ENCODE measurements around the gene DOCK3. TPM values are rescaled to one million over a fixed set of nuclear protein-coding genes. Genes with fewer than 3 reads are reported as not detected.

DOCK3 gene
- polyA plus RNA-seq, 1 donor from 2014 or later, result 15.6 TPM

DNA sequence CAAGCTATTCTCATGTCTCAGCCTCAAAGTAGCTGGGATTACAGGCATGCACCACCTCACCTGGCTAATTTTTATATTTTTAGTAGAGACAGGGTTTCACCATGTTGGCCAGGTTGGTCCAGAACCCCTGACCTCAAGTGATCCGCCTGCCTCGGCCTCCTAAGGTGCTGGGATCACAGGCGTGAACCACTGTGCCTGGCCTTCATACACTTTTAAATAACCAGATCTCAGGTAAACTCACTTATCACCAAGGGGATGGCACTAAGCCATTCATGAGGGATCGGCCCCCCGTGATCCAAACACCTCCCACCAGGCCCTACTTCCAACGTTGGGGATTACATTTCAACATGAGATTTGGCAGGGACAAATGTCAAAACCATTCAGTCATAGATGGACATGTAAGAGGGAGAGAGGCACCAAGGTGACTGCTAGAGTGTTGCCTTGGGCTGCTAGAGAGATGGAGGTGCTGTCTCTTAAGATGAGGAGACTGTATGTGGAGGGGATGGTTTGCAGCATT, 13.3 kb upstream of the DOCK3 start:
- H4K20me1 ChIP-seq (ENCODE audit: insufficient read depth), result no peaks in the 10 kb centered on the region
- no peaks in the 10 kb centered on the region for H3F3A ChIP-seq (ENCODE audit: insufficient read depth, low read length, poor library complexity, severe bottlenecking)
- H3K4me2 ChIP-seq (ENCODE audit: low read length), result no peak overlapping the region
- no peak overlapping the region for H2AFZ ChIP-seq (ENCODE audit: low read depth, low read length)
- no peaks in the 10 kb centered on the region for H3K36me3 ChIP-seq (ENCODE audit: insufficient read depth, low read length)
- H3K9me3 ChIP-seq (ENCODE audit: low read length), result no peaks in the 10 kb centered on the region
- no peak overlapping the region for H3K9ac ChIP-seq (ENCODE audit: low read length)
- TF ChIP-seq EP300 (conservative IDR thresholded peaks at IDR 0.05; ENCODE audit: poor library complexity, severe bottlenecking) (no peak), SMC3 (conservative IDR thresholded peaks at IDR 0.05; ENCODE audit: poor library complexity) (no peak), MXI1 (conservative IDR thresholded peaks at IDR 0.05; ENCODE audit: poor library complexity, severe bottlenecking) (no peak), EZH2 (IDR thresholded peaks at IDR 0.05; ENCODE audit: borderline replicate concordance, insufficient read depth, low read length, poor library complexity, severe bottlenecking) (no peak), TAF1 (IDR thresholded peaks at IDR 0.05; ENCODE audit: low read depth) (no peak), POLR2AphosphoS5 (IDR thresholded peaks at IDR 0.05) (no peak), RAD21 (conservative IDR thresholded peaks at IDR 0.05) (no peak)
- TF ChIP-seq, protein P1, sequence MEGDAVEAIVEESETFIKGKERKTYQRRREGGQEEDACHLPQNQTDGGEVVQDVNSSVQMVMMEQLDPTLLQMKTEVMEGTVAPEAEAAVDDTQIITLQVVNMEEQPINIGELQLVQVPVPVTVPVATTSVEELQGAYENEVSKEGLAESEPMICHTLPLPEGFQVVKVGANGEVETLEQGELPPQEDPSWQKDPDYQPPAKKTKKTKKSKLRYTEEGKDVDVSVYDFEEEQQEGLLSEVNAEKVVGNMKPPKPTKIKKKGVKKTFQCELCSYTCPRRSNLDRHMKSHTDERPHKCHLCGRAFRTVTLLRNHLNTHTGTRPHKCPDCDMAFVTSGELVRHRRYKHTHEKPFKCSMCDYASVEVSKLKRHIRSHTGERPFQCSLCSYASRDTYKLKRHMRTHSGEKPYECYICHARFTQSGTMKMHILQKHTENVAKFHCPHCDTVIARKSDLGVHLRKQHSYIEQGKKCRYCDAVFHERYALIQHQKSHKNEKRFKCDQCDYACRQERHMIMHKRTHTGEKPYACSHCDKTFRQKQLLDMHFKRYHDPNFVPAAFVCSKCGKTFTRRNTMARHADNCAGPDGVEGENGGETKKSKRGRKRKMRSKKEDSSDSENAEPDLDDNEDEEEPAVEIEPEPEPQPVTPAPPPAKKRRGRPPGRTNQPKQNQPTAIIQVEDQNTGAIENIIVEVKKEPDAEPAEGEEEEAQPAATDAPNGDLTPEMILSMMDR (IDR thresholded peaks at IDR 0.05; ENCODE audit: poor library complexity, severe bottlenecking), result no peak
- TF ChIP-seq, protein P2, sequence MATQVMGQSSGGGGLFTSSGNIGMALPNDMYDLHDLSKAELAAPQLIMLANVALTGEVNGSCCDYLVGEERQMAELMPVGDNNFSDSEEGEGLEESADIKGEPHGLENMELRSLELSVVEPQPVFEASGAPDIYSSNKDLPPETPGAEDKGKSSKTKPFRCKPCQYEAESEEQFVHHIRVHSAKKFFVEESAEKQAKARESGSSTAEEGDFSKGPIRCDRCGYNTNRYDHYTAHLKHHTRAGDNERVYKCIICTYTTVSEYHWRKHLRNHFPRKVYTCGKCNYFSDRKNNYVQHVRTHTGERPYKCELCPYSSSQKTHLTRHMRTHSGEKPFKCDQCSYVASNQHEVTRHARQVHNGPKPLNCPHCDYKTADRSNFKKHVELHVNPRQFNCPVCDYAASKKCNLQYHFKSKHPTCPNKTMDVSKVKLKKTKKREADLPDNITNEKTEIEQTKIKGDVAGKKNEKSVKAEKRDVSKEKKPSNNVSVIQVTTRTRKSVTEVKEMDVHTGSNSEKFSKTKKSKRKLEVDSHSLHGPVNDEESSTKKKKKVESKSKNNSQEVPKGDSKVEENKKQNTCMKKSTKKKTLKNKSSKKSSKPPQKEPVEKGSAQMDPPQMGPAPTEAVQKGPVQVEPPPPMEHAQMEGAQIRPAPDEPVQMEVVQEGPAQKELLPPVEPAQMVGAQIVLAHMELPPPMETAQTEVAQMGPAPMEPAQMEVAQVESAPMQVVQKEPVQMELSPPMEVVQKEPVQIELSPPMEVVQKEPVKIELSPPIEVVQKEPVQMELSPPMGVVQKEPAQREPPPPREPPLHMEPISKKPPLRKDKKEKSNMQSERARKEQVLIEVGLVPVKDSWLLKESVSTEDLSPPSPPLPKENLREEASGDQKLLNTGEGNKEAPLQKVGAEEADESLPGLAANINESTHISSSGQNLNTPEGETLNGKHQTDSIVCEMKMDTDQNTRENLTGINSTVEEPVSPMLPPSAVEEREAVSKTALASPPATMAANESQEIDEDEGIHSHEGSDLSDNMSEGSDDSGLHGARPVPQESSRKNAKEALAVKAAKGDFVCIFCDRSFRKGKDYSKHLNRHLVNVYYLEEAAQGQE (IDR thresholded peaks at IDR 0.05; ENCODE audit: borderline replicate concordance), result no peak
- no peaks in the 10 kb centered on the region for H3K9me2 ChIP-seq (ENCODE audit: insufficient read depth, low read length)
- no peak overlapping the region for H3K4me3 ChIP-seq (ENCODE audit: low read length)
- H3K27ac ChIP-seq (ENCODE audit: low read length), result no peak overlapping the region
- no peaks in the 10 kb centered on the region for H3K27me3 ChIP-seq (ENCODE audit: insufficient read depth, low read depth, low read length)
- no peaks in the 10 kb centered on the region for H3K79me2 ChIP-seq (replicated peaks; ENCODE audit: insufficient read depth, low read length)

DNA sequence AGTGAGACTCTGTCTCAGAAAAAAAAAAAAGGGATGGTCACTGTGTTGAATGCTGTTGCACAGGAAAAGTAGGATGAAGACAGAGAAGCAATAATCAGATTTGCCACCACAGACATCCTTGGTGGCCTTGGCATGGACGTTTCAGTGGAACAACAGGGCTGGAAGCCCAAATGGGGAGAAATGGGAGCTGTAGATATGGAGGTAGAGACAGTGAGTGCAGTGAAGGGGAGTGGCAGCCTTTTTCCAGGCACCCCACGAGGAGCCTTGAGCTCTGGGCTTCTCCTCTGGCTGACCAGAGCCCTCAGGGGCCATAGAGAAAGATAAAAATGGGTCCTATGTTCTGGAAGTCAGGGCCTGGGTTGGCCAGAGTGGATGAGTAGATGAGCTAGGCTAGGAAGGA, 12.3 kb upstream of the DOCK3 start:
- H3K9me2 ChIP-seq (ENCODE audit: insufficient read depth, low read length), result no peaks in the 10 kb centered on the region
- H4K20me1 ChIP-seq (ENCODE audit: insufficient read depth), result no peaks in the 10 kb centered on the region
- H3K4me2 ChIP-seq (ENCODE audit: low read length), result no peak overlapping the region
- H3F3A ChIP-seq (ENCODE audit: insufficient read depth, low read length, poor library complexity, severe bottlenecking), result no peaks in the 10 kb centered on the region
- H3K4me3 ChIP-seq (ENCODE audit: low read length), result no peak overlapping the region
- no peak overlapping the region for H3K9ac ChIP-seq (ENCODE audit: low read length)
- no peaks in the 10 kb centered on the region for H3K9me3 ChIP-seq (ENCODE audit: low read length)
- H3K36me3 ChIP-seq (ENCODE audit: insufficient read depth, low read length), result no peaks in the 10 kb centered on the region
- H3K79me2 ChIP-seq (replicated peaks; ENCODE audit: insufficient read depth, low read length), result no peaks in the 10 kb centered on the region
- TF ChIP-seq POLR2AphosphoS5 (IDR thresholded peaks at IDR 0.05) (no peak), EZH2 (IDR thresholded peaks at IDR 0.05; ENCODE audit: borderline replicate concordance, insufficient read depth, low read length, poor library complexity, severe bottlenecking) (no peak), EP300 (conservative IDR thresholded peaks at IDR 0.05; ENCODE audit: poor library complexity, severe bottlenecking) (no peak), SMC3 (conservative IDR thresholded peaks at IDR 0.05; ENCODE audit: poor library complexity) (no peak), MXI1 (conservative IDR thresholded peaks at IDR 0.05; ENCODE audit: poor library complexity, severe bottlenecking) (no peak), RAD21 (conservative IDR thresholded peaks at IDR 0.05) (no peak), TAF1 (IDR thresholded peaks at IDR 0.05; ENCODE audit: low read depth) (no peak)
- TF ChIP-seq, protein P2 (IDR thresholded peaks at IDR 0.05; ENCODE audit: borderline replicate concordance), result no peak
- TF ChIP-seq, protein P1 (IDR thresholded peaks at IDR 0.05; ENCODE audit: poor library complexity, severe bottlenecking), result no peak
- H3K27ac ChIP-seq (ENCODE audit: low read length), result no peak overlapping the region
- H3K27me3 ChIP-seq (ENCODE audit: insufficient read depth, low read depth, low read length), result no peaks in the 10 kb centered on the region
- no peak overlapping the region for H2AFZ ChIP-seq (ENCODE audit: low read depth, low read length)

All from neural cell (in vitro differentiated cells).